HG03565 (cell line): ENCODE results near the gene SMIM3.
"Not testable (repeated sequence)": the region's sequence is repeated elsewhere in the genome, so short reads cannot be mapped to it uniquely, and the experiment has no call there.

Experiments
- ATAC-seq: cut with Tn5 transposase; IDR thresholded peaks from one replicate; pipeline ENCODE4 v1.9.1; 2021; ENCODE audit warnings: mild to moderate bottlenecking, moderate library complexity; ENCODE audit not compliant: unreplicated experiment

The SMIM3 gene

DNA sequence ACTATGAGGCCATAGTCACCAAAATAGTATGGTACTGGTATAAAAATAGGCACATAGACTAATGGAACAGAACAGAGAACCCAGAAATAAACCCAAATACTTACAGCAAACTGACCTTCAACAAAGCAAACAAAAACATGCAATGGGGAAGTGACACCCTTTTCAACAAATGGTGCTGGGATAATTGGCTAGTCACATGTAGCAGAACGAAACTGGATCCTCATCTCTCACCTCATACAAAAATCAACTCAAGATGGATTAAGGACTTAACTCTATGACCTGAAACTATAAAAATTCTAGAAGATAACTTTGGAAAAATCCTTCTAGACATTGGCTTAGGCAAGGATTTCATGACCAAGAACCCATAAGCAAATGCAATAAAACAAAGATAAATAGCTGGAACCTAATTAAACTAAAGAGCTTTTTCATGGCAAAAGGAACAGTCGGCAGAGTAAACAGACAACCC, 14.9 kb downstream of the SMIM3 start:
- not testable (repeated sequence) for ATAC-seq

GRCh38 chr5:150794927-150795326, 16.4 kb downstream of the SMIM3 start:
- no peak for ATAC-seq

DNA sequence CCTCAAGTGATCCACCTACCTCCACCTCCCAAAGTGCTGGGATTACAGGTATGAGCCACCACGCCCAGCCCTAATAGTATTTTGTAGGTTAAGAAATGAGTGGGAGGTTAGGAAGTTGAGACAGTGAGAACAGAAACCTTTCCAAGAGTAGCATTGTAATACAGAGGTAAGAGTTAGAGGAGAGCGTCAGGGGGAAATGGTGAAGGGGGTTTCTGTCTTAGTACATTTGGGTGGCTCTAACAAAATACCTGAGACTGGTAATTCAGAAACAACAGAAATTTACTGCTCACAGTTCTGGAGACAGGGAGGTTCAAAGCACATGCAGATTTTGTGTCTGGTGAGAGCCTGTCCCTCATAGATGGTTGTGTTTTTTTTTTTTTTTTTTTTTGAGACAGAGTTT, 18.8 kb downstream of the SMIM3 start:
- ATAC-seq: no peak

DNA sequence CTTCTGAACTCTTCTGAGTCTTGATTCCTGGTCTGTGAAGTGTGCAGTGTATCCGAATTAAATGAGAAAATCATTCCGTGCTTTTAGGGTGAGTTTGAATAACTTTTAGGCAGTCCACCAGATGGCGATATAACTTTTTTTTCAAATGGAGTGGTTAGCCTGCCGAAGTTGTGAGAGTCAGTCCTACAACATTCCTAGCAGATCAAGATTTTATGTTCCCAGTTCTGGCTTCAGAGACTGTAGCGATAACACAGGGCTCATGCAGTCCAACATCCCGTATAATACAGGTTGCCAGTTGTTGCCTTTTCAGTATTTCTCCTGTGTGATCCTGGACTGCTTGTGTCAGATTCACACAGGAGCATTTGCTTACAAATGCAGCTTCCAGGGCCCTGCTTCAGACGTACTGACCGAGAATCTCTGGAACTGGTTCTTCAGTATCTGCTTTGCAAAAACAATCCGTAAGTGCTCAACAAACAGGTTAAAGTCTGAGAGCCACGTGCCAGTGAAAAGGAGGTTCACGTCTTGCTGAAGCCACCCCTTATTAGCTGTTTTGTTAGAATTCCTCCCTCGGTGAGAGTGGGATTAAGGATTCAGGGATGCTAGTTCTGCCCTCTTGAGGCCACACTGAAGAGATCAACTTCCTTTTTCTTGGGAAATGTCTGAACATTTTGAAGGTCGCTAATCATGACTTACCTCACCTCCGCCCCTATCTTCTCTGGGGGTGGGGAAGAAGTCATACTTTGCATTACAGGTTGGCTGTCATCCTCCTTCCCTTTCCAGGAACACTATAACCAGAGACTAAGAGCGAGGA, 22.8 kb downstream of the SMIM3 start:
- ATAC-seq: no peak

- ATAC-seq: no peak
These were observed 25.8 kb downstream of the SMIM3 start for GRCh38 chr5:150804388-150804787.

- no peak for ATAC-seq
These were observed 30.8 kb downstream of the SMIM3 start for GRCh38 chr5:150809363-150809762.

GRCh38 chr5:150815010-150815409, 36.5 kb downstream of the SMIM3 start:
- ATAC-seq: no peak

- no peak for ATAC-seq
These were observed 38.4 kb downstream of the SMIM3 start for GRCh38 chr5:150816946-150817345.

DNA sequence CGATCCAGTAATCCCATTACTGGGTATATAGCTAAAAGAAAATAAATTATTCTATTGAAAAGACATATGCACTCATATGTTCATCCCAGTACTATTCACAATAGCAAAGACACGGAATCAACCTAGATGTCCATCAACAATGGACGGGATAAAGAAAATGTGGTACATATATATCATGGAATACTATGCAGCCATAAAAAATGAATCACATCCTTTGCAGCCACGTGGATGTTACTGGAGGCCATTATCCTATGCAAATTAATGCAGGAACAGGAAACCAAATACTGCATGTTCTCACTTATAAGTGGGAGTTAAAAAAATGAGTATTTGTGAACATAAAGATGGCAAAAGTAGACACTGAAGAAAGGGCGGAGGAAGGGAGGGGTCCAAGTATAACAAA, 51.2 kb downstream of the SMIM3 start:
- no peak for ATAC-seq

GRCh38 chr5:150831821-150832220, 53.3 kb downstream of the SMIM3 start:
- not testable (repeated sequence) for ATAC-seq

DNA sequence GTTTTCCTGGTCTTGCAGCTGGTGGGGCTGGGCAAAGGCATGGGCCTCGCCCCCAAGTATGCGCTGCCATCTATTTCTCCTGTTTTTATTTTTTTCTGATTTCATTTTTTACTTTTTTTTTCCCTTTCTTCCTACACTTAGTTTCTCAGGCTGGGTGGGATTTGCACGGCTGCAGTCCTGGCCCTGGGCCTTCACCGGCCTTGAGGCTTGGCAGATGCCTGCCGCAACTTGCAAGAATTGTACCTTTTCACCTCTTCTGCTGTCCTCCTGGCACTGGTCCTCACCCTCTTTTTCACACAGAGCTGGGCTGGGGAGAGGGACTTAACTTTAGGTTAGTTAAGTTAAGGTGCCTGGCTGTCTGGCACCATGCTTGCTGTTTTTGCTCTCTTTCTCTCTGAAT, 57.5 kb downstream of the SMIM3 start:
- no peak for ATAC-seq

DNA sequence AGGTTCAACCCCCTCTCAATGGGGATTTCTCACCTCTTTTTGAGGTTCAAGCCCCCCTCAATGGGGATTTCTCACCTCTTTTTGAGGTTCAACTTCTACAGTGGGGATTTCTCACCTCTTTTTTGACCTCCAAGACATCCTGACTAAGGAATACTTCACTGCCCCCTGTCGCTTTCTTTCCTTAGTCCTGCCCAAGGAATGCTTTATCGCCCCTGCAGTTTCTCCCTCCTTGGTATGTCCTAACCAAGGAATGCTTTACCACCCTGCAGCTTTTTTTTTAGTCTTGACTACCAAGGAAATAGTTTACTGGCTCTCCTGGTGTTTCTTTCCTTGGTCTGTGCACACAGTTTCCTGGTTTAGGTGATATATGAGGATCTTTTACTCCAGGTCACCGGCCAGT, 58.1 kb downstream of the SMIM3 start:
- ATAC-seq: no peak

- not testable (repeated sequence) for ATAC-seq
These were observed 66.8 kb downstream of the SMIM3 start for GRCh38 chr5:150845185-150845859.

GRCh38 chr5:150846308-150846653, 67.7 kb downstream of the SMIM3 start, which contains the start of gene IRGM:
Gene IRGM, plus strand, starts transcription at chr5:150846521. Its CDS starts 1,603 bp downstream, at chr5:150848124.
- not testable (repeated sequence) for ATAC-seq
